ENCODE measurements around the gene RASA3. TPM values are rescaled to one million over a fixed set of nuclear protein-coding genes. Genes with fewer than 3 reads are reported as not detected.

RASA3 gene
- polyA plus RNA-seq, 1 experiment = 31.4 TPM

GRCh38 chr13:113951246-113951999 lies 181.0 kb downstream of the RASA3 start:
- DNase-seq (ENCODE audit: low read depth) = no peak
- Histone ChIP-seq H3K36me3 (ENCODE audit: control insufficient read depth, insufficient read depth, low read length) (peaks cover 4% of the 10 kb centered on the region), H3K27me3 (ENCODE audit: control insufficient read depth, insufficient read depth, low read length) (no peaks in the 10 kb centered on the region), H3K4me3 (ENCODE audit: low read depth, low read length) (no peak overlapping the region)
- TF ChIP-seq, protein P1, sequence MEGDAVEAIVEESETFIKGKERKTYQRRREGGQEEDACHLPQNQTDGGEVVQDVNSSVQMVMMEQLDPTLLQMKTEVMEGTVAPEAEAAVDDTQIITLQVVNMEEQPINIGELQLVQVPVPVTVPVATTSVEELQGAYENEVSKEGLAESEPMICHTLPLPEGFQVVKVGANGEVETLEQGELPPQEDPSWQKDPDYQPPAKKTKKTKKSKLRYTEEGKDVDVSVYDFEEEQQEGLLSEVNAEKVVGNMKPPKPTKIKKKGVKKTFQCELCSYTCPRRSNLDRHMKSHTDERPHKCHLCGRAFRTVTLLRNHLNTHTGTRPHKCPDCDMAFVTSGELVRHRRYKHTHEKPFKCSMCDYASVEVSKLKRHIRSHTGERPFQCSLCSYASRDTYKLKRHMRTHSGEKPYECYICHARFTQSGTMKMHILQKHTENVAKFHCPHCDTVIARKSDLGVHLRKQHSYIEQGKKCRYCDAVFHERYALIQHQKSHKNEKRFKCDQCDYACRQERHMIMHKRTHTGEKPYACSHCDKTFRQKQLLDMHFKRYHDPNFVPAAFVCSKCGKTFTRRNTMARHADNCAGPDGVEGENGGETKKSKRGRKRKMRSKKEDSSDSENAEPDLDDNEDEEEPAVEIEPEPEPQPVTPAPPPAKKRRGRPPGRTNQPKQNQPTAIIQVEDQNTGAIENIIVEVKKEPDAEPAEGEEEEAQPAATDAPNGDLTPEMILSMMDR (IDR thresholded peaks at IDR 0.05; ENCODE audit: insufficient read depth, low read depth, low read length) = peak; percentile 93
- CTCF ChIA-PET = interaction anchor here (1.0 to 3.6 kb wide), 5 partner anchors 11 to 277 kb away, joined by 3 to 22 read pairs (median 8); no protein-coding TSS in a partner anchor
- POLR2A ChIA-PET = interaction anchor here (0.5 kb wide), 1 partner anchor 273 kb away, joined by 4 read pairs; no protein-coding TSS in a partner anchor

DNA sequence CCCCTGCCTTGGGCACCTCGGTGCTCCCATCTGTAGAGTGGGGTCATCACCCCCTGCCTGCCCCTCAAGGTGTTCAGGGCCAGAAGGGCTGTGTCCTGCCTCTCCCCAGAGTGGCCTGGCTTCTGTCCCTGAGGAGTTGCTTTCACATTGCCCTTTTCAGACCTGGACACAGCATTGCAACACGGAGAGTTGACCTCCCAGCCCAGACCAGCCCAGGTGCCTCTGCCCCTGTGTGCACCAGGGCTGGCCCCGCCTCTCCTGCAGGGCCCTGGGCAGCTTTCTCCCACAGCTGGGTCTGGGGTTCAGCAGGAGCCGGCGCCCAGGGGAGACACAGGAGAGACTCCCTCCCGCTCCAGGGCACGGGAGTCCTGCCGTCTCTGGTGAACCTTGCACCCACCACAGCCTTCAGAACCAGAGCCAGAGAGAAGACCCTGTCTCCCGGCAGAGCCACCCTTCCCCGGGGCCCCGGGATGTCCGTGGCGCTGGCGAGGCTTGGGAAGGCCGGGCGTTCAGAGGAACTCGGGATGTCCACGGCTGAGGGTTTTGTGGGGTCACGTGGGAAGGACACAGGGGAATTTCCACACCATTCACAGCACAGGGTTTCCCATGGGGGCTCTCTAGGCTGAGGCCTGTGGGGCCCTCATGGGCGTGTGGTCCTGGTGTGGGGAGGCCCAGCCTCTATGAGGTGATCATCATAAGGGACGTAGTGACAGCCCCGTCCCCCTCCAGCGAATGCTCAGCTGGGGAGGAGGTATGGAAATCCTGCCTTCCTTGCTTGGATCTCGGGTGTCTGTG lies 181.8 kb downstream of the RASA3 start:
- CTCF ChIA-PET = interaction anchor here (1.0 to 1.5 kb wide), 4 partner anchors 12 to 277 kb away, joined by 3 to 12 read pairs (median 6); no protein-coding TSS in a partner anchor
- POLR2A ChIA-PET = interaction anchor here (0.5 kb wide), 1 partner anchor 274 kb away, joined by 4 read pairs; no protein-coding TSS in a partner anchor

DNA sequence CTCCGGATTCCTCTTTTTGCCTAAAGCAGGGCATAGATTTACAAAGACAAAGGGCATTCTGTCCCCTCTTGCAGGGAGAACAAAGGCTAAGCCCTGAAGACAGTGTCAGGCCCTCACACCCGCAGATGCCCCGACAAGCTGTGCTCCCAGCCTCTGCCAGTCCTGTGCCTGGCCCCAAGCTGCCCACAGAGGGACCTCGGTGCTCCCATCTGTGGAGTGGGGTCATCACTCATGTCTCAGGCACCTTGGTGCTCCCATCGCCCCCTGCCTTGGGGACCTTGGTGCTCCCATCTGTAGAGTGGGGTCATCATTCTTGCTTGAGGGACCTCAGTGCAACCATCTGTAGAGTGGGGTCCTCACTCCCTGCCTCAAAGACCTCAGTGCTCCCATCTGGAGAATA lies 182.9 kb downstream of the RASA3 start:
- Histone ChIP-seq H3K27me3 (ENCODE audit: control insufficient read depth, insufficient read depth, low read length) (no peaks in the 10 kb centered on the region), H3K36me3 (ENCODE audit: control insufficient read depth, insufficient read depth, low read length) (peaks cover 1% of the 10 kb centered on the region), H3K4me3 (ENCODE audit: low read depth, low read length) (no peak overlapping the region)
- TF ChIP-seq, protein P1 (IDR thresholded peaks at IDR 0.05; ENCODE audit: insufficient read depth, low read depth, low read length) = no peak
- POLR2A ChIA-PET = no interaction called here
- CTCF ChIA-PET = interaction anchor here (1.4 to 4.4 kb wide), 2 partner anchors 133 to 278 kb away, joined by 3 to 42 read pairs; no protein-coding TSS in a partner anchor
- no peak for DNase-seq (ENCODE audit: low read depth)

More for the DNA sequence above, 181.8 kb downstream of the RASA3 start:
- H3K36me3 ChIP-seq (ENCODE audit: control insufficient read depth, insufficient read depth, low read length) = peaks cover 1% of the 10 kb centered on the region
- no peak overlapping the region for H3K4me3 ChIP-seq (ENCODE audit: low read depth, low read length)
- H3K27me3 ChIP-seq (ENCODE audit: control insufficient read depth, insufficient read depth, low read length) = no peaks in the 10 kb centered on the region
- DNase-seq (ENCODE audit: low read depth) = no peak
- TF ChIP-seq, protein P1 (IDR thresholded peaks at IDR 0.05; ENCODE audit: insufficient read depth, low read depth, low read length) = no peak

GRCh38 chr13:113948034-113948742 lies 184.2 kb downstream of the RASA3 start:
- TF ChIP-seq, protein P1 (IDR thresholded peaks at IDR 0.05; ENCODE audit: insufficient read depth, low read depth, low read length) = no peak
- ChIA-PET POLR2A (no interaction called here), CTCF (interaction anchor here (0.7 to 4.4 kb wide), 10 partner anchors 98 to 279 kb away, joined by 3 to 42 read pairs (median 4); partner anchors contain the start of gene RASA3)
- no peak for DNase-seq (ENCODE audit: low read depth)
- Histone ChIP-seq H3K36me3 (ENCODE audit: control insufficient read depth, insufficient read depth, low read length) (no peaks in the 10 kb centered on the region), H3K27me3 (ENCODE audit: control insufficient read depth, insufficient read depth, low read length) (no peaks in the 10 kb centered on the region), H3K4me3 (ENCODE audit: low read depth, low read length) (no peak overlapping the region)

Data from BJ (cell line).